HL-60 (cell line): Measurements from ENCODE around the gene PWP1.

Source experiments
- DNase-seq, 2 experiments: peaks; one replicate each; pipeline ENCODE4 v3.0.0-alpha.2; 2010 to 2020; ENCODE audit warnings: low read depth in 1 of 2, low spot score in 1 of 2
- H3K27ac ChIP-seq: fragments of 250-450 bp; sonication (Bioruptor Pico); replicated peaks from 2 replicates; pipeline ENCODE4 v1.5.1; 2020; ENCODE audit warnings: mild to moderate bottlenecking, moderate library complexity
- H3K27me3 ChIP-seq: fragments of 250-450 bp; sonication (Bioruptor Pico); 2 replicates; pipeline ENCODE4 v1.5.1; 2021; ENCODE audit warnings: mild to moderate bottlenecking, moderate library complexity; ENCODE audit not compliant: insufficient read depth, poor library complexity, severe bottlenecking
- H3K4me3 ChIP-seq: replicated peaks from 2 replicates; pipeline ENCODE4 v1.5.1; 2011; ENCODE audit warnings: mild to moderate bottlenecking, control low read depth, low read length; ENCODE audit not compliant: insufficient read depth
- CTCF ChIP-seq: IDR thresholded peaks from one replicate; pipeline ENCODE4 v1.5.1; 2011; ENCODE audit warnings: low read length, control low read depth, inconsistent platforms; ENCODE audit not compliant: insufficient read depth
- GABPA ChIP-seq: IDR thresholded peaks from 2 replicates; pipeline ENCODE4 v1.6.1; 2012; ENCODE audit warnings: low read depth
- POLR2AphosphoS5 ChIP-seq: IDR thresholded peaks from 2 replicates; pipeline ENCODE4 v1.6.1; 2012; ENCODE audit warnings: low read depth
- SPI1 ChIP-seq: IDR thresholded peaks from 2 replicates; pipeline ENCODE4 v1.6.1; 2012; ENCODE audit warnings: low read depth, mild to moderate bottlenecking, borderline replicate concordance
- TF ChIP-seq, protein P1 (sequence below): IDR thresholded peaks from 2 replicates; pipeline ENCODE4 v1.6.1; 2012; ENCODE audit warnings: low read depth; ENCODE audit not compliant: insufficient replicate concordance

The PWP1 gene

GRCh38 chr12:107650977-107651376 is 34.6 kb upstream of the PWP1 start:
- DNase-seq: no peak
- TF ChIP-seq GABPA (no peak), SPI1 (no peak), CTCF (no peak), POLR2AphosphoS5 (no peak)
- TF ChIP-seq, protein P1, sequence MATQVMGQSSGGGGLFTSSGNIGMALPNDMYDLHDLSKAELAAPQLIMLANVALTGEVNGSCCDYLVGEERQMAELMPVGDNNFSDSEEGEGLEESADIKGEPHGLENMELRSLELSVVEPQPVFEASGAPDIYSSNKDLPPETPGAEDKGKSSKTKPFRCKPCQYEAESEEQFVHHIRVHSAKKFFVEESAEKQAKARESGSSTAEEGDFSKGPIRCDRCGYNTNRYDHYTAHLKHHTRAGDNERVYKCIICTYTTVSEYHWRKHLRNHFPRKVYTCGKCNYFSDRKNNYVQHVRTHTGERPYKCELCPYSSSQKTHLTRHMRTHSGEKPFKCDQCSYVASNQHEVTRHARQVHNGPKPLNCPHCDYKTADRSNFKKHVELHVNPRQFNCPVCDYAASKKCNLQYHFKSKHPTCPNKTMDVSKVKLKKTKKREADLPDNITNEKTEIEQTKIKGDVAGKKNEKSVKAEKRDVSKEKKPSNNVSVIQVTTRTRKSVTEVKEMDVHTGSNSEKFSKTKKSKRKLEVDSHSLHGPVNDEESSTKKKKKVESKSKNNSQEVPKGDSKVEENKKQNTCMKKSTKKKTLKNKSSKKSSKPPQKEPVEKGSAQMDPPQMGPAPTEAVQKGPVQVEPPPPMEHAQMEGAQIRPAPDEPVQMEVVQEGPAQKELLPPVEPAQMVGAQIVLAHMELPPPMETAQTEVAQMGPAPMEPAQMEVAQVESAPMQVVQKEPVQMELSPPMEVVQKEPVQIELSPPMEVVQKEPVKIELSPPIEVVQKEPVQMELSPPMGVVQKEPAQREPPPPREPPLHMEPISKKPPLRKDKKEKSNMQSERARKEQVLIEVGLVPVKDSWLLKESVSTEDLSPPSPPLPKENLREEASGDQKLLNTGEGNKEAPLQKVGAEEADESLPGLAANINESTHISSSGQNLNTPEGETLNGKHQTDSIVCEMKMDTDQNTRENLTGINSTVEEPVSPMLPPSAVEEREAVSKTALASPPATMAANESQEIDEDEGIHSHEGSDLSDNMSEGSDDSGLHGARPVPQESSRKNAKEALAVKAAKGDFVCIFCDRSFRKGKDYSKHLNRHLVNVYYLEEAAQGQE: no peak
- no peaks in the 10 kb centered on the region for H3K27me3 ChIP-seq

DNA sequence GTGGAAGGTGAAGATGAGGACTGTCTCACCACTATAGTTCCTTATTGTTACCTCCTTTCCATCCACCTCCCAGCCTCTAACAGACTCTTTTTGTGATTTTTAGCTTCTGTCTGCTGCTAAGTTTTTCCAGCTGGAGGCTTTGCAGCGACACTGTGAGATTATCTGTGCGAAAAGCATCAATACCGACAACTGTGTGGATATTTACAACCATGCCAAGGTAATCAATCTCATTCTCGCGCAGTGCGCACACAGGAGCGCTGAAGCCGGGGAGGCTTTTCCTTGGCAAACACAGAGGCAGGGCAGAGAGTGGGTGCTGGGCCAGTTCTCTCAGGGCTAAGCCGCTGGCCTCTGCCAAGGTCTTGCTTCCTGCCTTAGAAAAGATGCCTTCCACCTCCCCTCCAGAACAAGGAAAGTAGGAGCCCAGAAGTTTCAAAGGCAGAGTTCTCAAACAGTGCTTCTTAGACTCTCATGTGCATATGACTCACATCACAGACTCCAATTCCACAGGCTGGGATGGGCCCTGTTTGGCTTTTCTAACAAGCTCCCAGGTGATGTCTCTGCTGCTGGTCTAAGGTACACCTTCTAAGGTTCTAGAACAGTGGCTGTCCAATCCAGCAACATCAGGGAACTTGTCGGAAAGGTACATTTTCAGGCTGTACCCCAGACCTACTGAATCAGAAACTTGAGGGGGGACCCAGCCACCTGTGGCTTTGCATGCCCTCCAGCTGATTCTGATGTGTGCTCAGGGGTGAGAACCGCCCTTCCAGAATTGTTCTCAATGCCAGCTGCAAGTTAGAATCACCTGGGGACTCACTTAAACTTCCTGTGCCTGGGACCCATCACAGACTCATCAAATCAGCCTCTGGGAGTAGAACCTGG is 33.8 kb upstream of the PWP1 start:
- no peak for DNase-seq
- TF ChIP-seq, protein P1: no peak
- TF ChIP-seq POLR2AphosphoS5 (no peak), CTCF (no peak)
- Histone ChIP-seq H3K4me3 (no peak overlapping the region), H3K27ac (no peak overlapping the region), H3K27me3 (no peaks in the 10 kb centered on the region)

More at GRCh38 chr12:107650977-107651376, 34.6 kb upstream of the PWP1 start:
- Histone ChIP-seq H3K27ac (no peak overlapping the region), H3K4me3 (no peak overlapping the region)

- TF ChIP-seq CTCF: no peak
- no peak for TF ChIP-seq GABPA
- no peak for TF ChIP-seq POLR2AphosphoS5
- no peak for TF ChIP-seq SPI1
- TF ChIP-seq, protein P1: no peak
- no peaks in the 10 kb centered on the region for H3K27me3 ChIP-seq
- no peak for DNase-seq
These were observed 32.1 kb upstream of the PWP1 start for GRCh38 chr12:107653519-107653918.

More at GRCh38 chr12:107653519-107653918, 32.1 kb upstream of the PWP1 start:
- Histone ChIP-seq H3K4me3 (no peak overlapping the region), H3K27ac (no peak overlapping the region)
